ENCODE results near the gene SLC16A10.

GRCh38 chr6:111252726-111253125, 165.4 kb downstream of the SLC16A10 start:
- no peak for TF ChIP-seq EZH2 (IDR thresholded peaks at IDR 0.05)
- TF ChIP-seq, protein P1, sequence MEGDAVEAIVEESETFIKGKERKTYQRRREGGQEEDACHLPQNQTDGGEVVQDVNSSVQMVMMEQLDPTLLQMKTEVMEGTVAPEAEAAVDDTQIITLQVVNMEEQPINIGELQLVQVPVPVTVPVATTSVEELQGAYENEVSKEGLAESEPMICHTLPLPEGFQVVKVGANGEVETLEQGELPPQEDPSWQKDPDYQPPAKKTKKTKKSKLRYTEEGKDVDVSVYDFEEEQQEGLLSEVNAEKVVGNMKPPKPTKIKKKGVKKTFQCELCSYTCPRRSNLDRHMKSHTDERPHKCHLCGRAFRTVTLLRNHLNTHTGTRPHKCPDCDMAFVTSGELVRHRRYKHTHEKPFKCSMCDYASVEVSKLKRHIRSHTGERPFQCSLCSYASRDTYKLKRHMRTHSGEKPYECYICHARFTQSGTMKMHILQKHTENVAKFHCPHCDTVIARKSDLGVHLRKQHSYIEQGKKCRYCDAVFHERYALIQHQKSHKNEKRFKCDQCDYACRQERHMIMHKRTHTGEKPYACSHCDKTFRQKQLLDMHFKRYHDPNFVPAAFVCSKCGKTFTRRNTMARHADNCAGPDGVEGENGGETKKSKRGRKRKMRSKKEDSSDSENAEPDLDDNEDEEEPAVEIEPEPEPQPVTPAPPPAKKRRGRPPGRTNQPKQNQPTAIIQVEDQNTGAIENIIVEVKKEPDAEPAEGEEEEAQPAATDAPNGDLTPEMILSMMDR (IDR thresholded peaks at IDR 0.05): no peak
- no peak for TF ChIP-seq EZH2phosphoT487 (IDR thresholded peaks at IDR 0.05)
